GM21723 (cell line): ENCODE results near the gene CAPZB.
"Not testable (repeated sequence)": the region's sequence is repeated elsewhere in the genome, so short reads cannot be mapped to it uniquely, and the experiment has no call there.

Experiments
- ATAC-seq: cut with Tn5 transposase; IDR thresholded peaks from one replicate; pipeline ENCODE4 v1.9.1; 2021; ENCODE audit warnings: mild to moderate bottlenecking, moderate library complexity; ENCODE audit not compliant: unreplicated experiment

The CAPZB gene

GRCh38 chr1:19499887-19500286 is 14.5 kb upstream of the CAPZB start:
- ATAC-seq = not testable (repeated sequence)

GRCh38 chr1:19497443-19497842 is 12.1 kb upstream of the CAPZB start:
- not testable (repeated sequence) for ATAC-seq

DNA sequence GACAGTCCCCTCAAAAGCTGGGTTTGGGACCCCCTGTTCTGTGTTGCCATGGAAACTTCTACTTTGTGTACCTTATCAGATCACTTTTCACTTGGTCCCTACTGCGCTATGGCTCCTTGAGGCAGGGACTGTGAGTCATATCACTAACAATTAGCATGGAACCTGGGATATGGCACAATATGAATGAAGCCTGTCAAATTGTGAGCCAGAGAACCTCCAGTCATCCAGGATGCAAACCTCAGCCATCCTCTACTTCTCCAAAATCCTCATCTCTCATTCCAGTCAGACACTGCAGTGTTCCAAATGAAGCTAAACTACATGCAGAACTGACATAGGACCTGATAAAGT is 11.2 kb upstream of the CAPZB start:
- ATAC-seq = no peak

DNA sequence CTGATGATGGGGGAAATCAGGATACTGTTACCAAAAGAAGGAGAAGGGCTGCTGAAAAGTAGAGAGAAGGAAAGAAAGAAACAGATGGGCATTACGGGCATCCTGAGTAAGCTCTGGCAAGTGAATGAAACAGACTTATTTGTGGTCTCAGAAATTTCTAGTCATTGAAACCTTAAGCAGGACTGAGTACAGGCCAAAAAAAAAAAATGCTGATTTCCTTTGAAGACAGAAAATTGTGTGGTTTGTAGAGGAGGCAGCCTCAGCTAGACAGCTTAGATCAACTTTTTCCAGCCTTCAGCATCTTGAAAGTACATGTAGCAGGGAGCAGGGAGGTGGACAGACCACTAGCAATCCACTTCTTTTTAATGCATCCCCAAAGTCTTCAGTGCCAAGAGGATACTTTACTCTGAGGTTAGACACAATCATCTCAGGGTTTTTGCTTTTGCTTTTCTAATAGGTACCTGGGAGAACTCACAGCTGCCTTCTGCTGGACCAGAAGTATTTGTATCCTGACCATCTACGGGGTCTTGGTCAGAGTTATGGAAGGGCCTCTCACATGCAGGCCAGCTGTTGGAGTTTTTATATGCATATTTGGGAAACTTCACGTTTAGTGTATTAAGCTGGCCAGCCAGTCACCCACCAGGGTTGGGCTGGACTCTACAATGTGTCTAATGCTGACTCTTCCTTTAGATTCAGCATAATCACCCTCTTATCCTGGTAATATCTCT is 10.6 kb upstream of the CAPZB start:
- no peak for ATAC-seq

GRCh38 chr1:19495000-19495656 is 9.8 kb upstream of the CAPZB start:
- no peak for ATAC-seq

DNA sequence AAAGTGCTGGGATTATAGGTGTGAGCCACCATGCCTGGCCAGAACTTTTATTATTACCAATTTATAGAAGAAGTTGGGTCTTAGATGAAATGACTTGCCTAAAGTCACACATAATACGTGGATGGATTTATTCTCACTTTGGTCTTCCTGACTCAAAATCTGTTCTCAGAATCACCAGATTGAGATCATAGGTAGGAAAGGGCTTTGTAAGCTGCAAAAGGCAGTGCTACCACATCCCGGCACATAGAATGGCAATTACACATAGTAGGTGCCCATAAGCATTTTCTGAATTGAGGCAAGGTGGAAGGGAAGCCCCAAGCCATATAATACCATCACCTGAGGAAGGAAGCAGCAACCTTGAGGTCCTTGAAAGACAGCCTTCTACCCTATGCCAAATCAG is 8.2 kb upstream of the CAPZB start:
- ATAC-seq = no peak

DNA sequence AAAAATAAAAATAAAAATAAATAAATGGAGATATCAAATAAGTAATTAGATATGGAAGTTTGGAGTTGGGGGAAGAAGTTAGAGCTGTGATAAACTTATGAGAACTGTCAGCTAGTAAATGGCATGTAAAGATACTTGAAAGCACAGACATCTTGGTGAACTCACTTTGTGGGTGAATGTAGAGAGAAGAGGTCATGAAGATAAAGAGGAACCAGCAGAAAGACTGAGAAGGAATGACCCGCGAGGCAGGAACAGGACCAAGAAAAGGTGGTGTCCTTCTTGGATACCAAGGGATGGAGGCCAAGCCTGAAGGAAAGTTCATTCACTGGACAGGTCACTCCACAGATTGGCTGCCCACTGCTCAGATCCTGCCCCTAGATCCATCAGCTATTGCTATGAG is 4.7 kb upstream of the CAPZB start:
- no peak for ATAC-seq

DNA sequence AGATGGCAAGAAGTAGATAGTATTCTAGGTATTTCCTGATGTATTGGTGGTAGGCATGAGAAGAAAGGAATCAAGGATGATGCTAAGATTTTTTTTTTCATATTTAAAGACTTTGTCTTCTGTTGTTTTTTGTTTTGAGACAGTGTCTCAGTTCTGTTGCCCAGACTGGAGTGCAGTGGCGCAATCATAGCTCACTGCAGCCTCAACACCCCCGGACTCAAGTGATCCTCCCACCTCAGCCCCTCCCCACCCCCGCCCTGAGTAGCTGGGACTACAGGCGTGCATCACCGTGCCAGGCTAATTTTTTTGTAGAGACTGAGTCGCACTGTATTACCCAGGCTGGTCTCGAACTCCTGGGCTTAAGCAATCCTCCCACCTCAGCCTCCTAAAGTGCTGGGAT is 2.8 kb upstream of the CAPZB start:
- ATAC-seq = no peak

- ATAC-seq = peak; percentile 22
Measured at GRCh38 chr1:19484798-19485361, 459 bp downstream of the CAPZB start.

DNA sequence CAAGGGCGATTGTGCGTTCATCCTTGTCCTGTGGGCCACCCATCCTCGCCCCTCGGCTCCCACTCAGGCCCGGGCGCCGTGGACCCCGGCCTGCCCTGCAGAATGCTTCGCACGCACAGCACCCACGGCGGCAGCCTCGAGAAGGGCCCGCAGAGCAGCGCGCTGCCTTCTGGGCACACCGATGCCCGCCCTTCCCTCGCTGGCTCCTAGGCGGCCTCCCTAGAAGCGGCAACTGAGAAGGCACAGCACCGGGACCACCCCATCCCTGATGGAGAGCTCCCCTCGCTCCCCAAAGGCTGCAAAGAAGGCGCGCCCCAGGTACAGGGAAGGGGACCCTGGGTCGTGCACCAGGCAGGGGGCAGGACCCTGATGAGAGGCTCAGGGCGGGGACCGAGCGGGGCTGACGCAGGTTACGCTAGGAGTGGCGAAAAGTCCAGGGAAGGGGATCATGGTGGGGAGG is 971 bp downstream of the CAPZB start:
- no peak for ATAC-seq

DNA sequence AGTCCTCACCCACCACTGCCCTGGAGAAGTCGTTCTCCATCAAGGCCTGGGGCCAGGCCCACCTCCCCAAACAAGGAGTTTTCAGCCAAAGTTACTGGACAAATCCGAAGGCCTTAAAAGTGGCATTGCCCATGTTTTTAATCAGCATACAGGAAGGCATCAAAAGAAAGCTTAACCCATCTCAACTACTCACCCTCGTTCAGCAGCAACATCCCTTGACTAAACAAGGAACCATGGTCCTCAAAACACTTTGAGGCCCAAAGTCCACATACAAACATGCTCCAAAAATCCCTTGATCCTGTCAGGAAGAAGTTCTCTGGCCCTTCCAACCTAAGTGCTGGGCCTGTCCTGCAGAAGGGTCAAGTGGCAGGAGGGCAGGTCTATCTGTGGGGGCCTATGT is 1.6 kb downstream of the CAPZB start:
- ATAC-seq = no peak

- ATAC-seq = no peak
Measured at GRCh38 chr1:19483261-19483660, 2.1 kb downstream of the CAPZB start.

GRCh38 chr1:19481826-19482398 is 3.4 kb downstream of the CAPZB start:
- no peak for ATAC-seq

- ATAC-seq = no peak
Measured at GRCh38 chr1:19480282-19480681, 5.1 kb downstream of the CAPZB start.

DNA sequence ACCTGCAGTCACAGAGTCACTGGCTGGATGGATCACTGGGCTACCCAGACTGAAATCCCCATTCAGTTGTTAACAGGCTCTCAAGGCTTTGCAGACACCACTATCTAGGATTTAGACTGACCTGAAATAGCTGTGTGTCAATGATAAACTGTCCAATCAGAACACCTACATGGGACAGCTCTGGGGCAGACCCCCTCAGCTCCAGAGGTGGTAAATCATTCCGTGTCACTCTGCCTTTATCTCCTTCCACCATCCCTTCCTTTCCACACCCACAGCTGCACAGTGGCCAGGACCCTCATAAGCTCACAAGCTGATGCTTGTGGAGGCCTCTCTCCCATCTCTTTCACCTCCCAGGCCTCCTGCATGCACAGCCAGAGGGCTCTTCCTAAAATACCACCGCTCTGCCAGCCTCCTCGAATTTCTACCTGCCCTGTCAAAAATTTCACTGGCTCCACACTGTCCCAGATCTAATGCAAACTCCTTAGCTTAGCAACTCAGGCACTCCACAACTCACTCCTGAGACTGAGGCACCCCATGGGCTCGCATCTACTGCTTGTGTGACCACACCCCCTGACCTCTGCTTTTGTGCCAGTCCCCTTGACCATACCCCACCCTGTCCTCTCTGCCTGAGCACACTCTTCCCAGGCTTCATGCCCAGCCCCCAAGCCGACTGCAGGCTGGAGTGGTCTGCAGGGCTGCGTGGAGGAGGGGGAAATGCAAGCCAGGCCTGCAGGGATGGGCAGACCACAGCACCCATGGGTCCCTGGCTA is 5.8 kb downstream of the CAPZB start:
- no peak for ATAC-seq

DNA sequence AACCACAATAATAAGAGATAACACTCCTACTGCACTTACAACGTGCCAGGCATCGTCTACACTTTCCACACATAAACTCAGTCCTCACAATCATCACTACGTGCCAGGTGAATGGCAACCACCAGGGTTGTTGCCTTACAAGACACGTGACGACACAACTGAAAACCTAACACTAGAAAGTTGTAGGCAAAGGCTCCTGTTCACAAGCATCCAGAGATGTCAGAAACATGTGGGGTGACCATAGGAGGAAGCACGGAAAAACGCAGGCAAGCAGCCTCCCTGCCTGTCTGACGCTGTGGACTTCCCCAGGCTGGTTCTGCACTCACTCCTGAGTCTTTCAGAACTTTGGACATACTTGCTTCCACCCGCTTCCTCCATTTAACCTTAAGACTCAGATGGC is 7.0 kb downstream of the CAPZB start:
- no peak for ATAC-seq

GRCh38 chr1:19477284-19478249 is 7.8 kb downstream of the CAPZB start:
- ATAC-seq = peak; percentile 56

DNA sequence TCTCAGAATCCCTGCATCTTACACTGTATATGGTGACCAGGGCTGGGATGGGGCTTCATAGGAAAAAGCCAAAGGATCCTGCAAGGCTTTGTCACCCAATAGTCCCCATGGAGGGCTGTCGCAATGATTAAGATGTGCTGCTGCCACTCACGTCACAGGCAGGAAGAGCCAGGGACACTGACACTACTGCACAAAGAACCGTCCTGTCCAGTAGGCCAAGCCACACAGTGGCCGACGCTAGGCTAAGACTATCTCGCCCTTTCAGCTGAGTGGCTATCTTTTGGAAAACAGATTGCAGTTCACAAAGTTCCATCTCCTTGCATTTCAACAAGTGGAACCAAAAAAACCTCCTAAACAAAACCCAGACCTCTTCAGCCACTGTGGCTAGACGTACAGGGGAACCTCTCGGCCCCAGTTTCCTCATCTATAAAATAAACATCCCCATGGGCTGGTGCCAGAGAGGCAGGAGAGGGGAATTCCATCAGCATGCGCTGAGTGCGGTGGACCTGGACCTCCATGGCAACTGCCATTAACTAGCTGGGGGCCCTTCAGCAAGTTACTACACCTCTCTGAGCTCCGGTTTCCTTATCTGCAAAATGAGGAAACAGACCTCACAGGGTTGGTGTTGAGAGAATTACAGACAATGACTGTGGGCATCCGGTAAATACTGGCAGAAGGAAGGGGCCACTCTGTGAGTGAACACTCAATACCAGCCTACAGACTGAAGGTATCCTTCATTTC is 8.7 kb downstream of the CAPZB start:
- ATAC-seq = peak; percentile 48

GRCh38 chr1:19475296-19475695 is 10.0 kb downstream of the CAPZB start:
- no peak for ATAC-seq
